Vagina (tissue), 2 donors: Measurements from ENCODE around the gene SAMD10. TPM values are rescaled to one million over a fixed set of nuclear protein-coding genes. Genes with fewer than 3 reads are reported as not detected.

ENCODE experiments used
- DNase-seq, 2 donors: peaks; one replicate each; pipeline ENCODE4 v3.0.0-alpha.2; 2017; ENCODE audit errors: extremely low spot score in 2 of 2
- H3K27ac ChIP-seq: fragments of 200-600 bp; sonication (generic); one replicate; pipeline ENCODE4 v1.5.1; 2019
- H3K27me3 ChIP-seq: fragments of 200-600 bp; sonication (generic); one replicate; pipeline ENCODE4 v1.5.1; 2019
- H3K36me3 ChIP-seq, 2 donors: fragments of 200-600 bp; sonication (generic); one replicate each; pipeline ENCODE4 v1.5.1; 2017 to 2019
- H3K4me1 ChIP-seq: fragments of 200-600 bp; sonication (generic); one replicate; pipeline ENCODE4 v1.5.1; 2019
- H3K4me3 ChIP-seq, 2 donors: fragments of 200-600 bp; sonication (generic); 1 replicate in 1 of 2; 2 replicates in 1 of 2; pipeline ENCODE4 v1.5.1; 2016 to 2019
- H3K9me3 ChIP-seq: fragments of 200-600 bp; sonication (generic); one replicate; pipeline ENCODE4 v1.5.1; 2019
- POLR2A ChIP-seq, 2 donors: fragments of 450-650 bp; IDR thresholded peaks; one replicate each; pipeline ENCODE4 v1.6.1; 2017; ENCODE audit warnings: antibody characterized with exemption in 2 of 2, mild to moderate bottlenecking in 2 of 2, moderate library complexity in 2 of 2
- POLR2AphosphoS5 ChIP-seq, 2 donors: sonication (generic); formaldehyde crosslinking; IDR thresholded peaks; one replicate each; pipeline ENCODE4 v1.9.0; 2017; ENCODE audit warnings: antibody characterized with exemption in 2 of 2, mild to moderate bottlenecking in 2 of 2, low read depth in 1 of 2; ENCODE audit not compliant: insufficient read depth in 1 of 2
- intact Hi-C: fragments of 100-400 bp; cut with DNase I; formaldehyde crosslinking; loops from one replicate; pipeline ENCODE4 v1.15.1; 2023
- total RNA-seq: library from RNA; depleted of rRNA; stranded (reverse); fragments of >200 nt; gene quantifications from one replicate; pipeline ENCODE4 v1.2.3, GENCODE V29; 2016
- TF ChIP-seq, protein P1 (sequence below), 3 experiments: fragments of 450-650 bp in 2 of 3; fragments of 200-600 bp in 1 of 3; sonication (generic) in 1 of 3; IDR thresholded peaks; one replicate each; pipeline ENCODE4 v1.5.1; 2017 to 2019; ENCODE audit warnings: antibody characterized with exemption in 3 of 3, mild to moderate bottlenecking in 2 of 3, moderate library complexity in 2 of 3

SAMD10 gene
- total RNA-seq: 11.8 TPM

GRCh38 chr20:63979557-63980316 is at the start of gene SAMD10:
TSS of gene SAMD10 (minus strand) at chr20:63979642. CDS start at chr20:63979467, 175 bp downstream.
- intact Hi-C loops: no loop called here
- Histone ChIP-seq H3K27ac (peak within 1 kb of the TSS; percentile 65), H3K4me1 (peaks cover 52% of the 10 kb centered on the region), H3K36me3 (peaks cover 0 to 9% of the 10 kb centered on the region in 2 donors), H3K27me3 (no peaks in the 10 kb centered on the region), H3K9me3 (no peaks in the 10 kb centered on the region), H3K4me3 (peak within 1 kb of the TSS; percentile 70 to 92)
- TF ChIP-seq POLR2AphosphoS5 (IDR thresholded peaks at IDR 0.05; ENCODE audit: insufficient read depth in 1 of 2, low read depth in 1 of 2) (no peak), POLR2A (IDR thresholded peaks at IDR 0.05) (no peak)
- TF ChIP-seq, protein P1, sequence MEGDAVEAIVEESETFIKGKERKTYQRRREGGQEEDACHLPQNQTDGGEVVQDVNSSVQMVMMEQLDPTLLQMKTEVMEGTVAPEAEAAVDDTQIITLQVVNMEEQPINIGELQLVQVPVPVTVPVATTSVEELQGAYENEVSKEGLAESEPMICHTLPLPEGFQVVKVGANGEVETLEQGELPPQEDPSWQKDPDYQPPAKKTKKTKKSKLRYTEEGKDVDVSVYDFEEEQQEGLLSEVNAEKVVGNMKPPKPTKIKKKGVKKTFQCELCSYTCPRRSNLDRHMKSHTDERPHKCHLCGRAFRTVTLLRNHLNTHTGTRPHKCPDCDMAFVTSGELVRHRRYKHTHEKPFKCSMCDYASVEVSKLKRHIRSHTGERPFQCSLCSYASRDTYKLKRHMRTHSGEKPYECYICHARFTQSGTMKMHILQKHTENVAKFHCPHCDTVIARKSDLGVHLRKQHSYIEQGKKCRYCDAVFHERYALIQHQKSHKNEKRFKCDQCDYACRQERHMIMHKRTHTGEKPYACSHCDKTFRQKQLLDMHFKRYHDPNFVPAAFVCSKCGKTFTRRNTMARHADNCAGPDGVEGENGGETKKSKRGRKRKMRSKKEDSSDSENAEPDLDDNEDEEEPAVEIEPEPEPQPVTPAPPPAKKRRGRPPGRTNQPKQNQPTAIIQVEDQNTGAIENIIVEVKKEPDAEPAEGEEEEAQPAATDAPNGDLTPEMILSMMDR (IDR thresholded peaks at IDR 0.05): no peak
- DNase-seq: no peak

DNA sequence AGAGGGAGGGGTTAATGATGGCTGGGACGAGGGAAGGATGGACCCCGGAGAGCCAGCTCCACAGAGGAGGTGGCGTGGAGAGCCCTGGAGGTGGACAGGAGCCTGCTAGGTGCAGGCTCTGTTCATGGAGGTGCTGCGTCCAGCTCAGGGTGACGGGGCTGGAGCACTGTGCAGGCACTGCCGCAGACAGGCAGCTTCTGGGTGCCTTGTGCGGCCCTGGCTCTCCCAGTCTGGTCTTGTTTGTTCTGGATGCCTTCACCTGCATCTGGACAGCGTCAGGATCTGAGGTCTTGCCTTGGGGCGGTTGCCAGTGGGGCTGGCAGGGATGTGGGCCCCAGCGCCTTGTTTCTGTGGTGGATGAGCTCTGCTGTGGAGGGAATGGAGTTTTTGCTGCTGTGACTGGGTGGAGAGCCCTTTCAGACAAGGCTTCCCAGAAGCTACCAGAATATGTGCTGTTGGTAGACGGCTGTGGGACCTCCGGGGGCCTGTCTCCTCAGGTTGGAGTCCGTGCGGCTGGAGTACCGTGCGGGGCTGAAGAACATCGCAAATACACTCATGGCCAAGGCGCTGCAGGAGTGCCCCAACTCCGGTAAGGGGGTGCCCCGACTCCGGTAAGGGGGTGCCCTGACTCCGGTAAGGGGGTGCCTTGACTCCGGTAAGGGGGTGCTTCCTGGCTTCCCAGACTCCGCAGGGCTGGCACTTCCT is 48.7 kb upstream of the SAMD10 start:
- Histone ChIP-seq H3K4me3 (no peak overlapping the region), H3K36me3 (peaks cover 0 to 94% of the 10 kb centered on the region in 2 donors), H3K4me1 (no peaks in the 10 kb centered on the region), H3K27ac (no peak overlapping the region), H3K9me3 (no peaks in the 10 kb centered on the region), H3K27me3 (no peaks in the 10 kb centered on the region)
- TF ChIP-seq POLR2A (IDR thresholded peaks at IDR 0.05): no peak
- no peak for TF ChIP-seq POLR2AphosphoS5 (IDR thresholded peaks at IDR 0.05; ENCODE audit: insufficient read depth in 1 of 2, low read depth in 1 of 2)
- TF ChIP-seq, protein P1 (IDR thresholded peaks at IDR 0.05): no peak
- no peak for DNase-seq
- intact Hi-C loops: no loop called here

- no peaks in the 10 kb centered on the region for H3K4me1 ChIP-seq
- H3K9me3 ChIP-seq: no peaks in the 10 kb centered on the region
- no peak for DNase-seq
- H3K27ac ChIP-seq: no peak overlapping the region
- no peaks in the 10 kb centered on the region for H3K27me3 ChIP-seq
- intact Hi-C loops: no loop called here
- H3K4me3 ChIP-seq: no peak overlapping the region
- TF ChIP-seq POLR2AphosphoS5 (IDR thresholded peaks at IDR 0.05; ENCODE audit: insufficient read depth in 1 of 2, low read depth in 1 of 2): no peak
- TF ChIP-seq, protein P1 (IDR thresholded peaks at IDR 0.05): no peak
- peaks cover 0 to 91% of the 10 kb centered on the region in 2 donors for H3K36me3 ChIP-seq
Measured at GRCh38 chr20:64025826-64026412, 46.5 kb upstream of the SAMD10 start.

GRCh38 chr20:64025101-64025825 is 45.8 kb upstream of the SAMD10 start:
- peaks cover 0 to 86% of the 10 kb centered on the region in 2 donors for H3K36me3 ChIP-seq
- intact Hi-C loops: no loop called here
- no peak for TF ChIP-seq POLR2AphosphoS5 (IDR thresholded peaks at IDR 0.05; ENCODE audit: insufficient read depth in 1 of 2, low read depth in 1 of 2)
- TF ChIP-seq POLR2A (IDR thresholded peaks at IDR 0.05): no peak
- TF ChIP-seq, protein P1 (IDR thresholded peaks at IDR 0.05): no peak
- no peaks in the 10 kb centered on the region for H3K4me1 ChIP-seq
- no peaks in the 10 kb centered on the region for H3K9me3 ChIP-seq
- no peak overlapping the region for H3K27ac ChIP-seq
- H3K27me3 ChIP-seq: no peaks in the 10 kb centered on the region
- no peak overlapping the region for H3K4me3 ChIP-seq
- no peak for DNase-seq
